Activated B cell treated with CpG ODN at 0.5 μM for 24 hours (primary cell): ENCODE results near the gene TMEM184A. TPM values are rescaled to one million over a fixed set of nuclear protein-coding genes. Genes with fewer than 3 reads are reported as not detected.

Experiments used
- ATAC-seq: fragments of 200-7000 bp; cut with Tn5 transposase; one replicate; pipeline ENCODE4 v1.10.0; 2021; ENCODE audit warnings: low read depth, mild to moderate bottlenecking, moderate library complexity
- CTCF ChIA-PET: fragments of 350-600 bp; sonication (Branson Sonifier 250); formaldehyde crosslinking; loops from one replicate; lab custom pipeline; 2021; ENCODE audit warnings: antibody characterized with exemption; lab: Charles Lee
- POLR2A ChIA-PET: fragments of 350-600 bp; sonication (Branson Sonifier 250); formaldehyde crosslinking; loops from one replicate; lab custom pipeline; 2021; ENCODE audit warnings: antibody characterized with exemption; lab: Charles Lee
- DNase-seq: peaks from one replicate; pipeline ENCODE4 v3.0.0; 2022
- H3K27ac Mint-ChIP-seq: one replicate; pipeline ENCODE4 v1.8.0; 2020; ENCODE audit warnings: mixed read lengths
- H3K27me3 Mint-ChIP-seq: one replicate; pipeline ENCODE4 v1.8.0; 2021; ENCODE audit warnings: mixed read lengths
- H3K36me3 Mint-ChIP-seq: one replicate; pipeline ENCODE4 v1.8.0; 2021; ENCODE audit warnings: low read depth, mixed read lengths
- H3K4me1 Mint-ChIP-seq: one replicate; pipeline ENCODE4 v1.8.0; 2021; ENCODE audit warnings: mixed read lengths
- H3K4me3 Mint-ChIP-seq: one replicate; pipeline ENCODE4 v1.8.0; 2020; ENCODE audit warnings: mild to moderate bottlenecking, mixed read lengths
- H3K9me3 Mint-ChIP-seq: one replicate; pipeline ENCODE4 v1.8.0; 2020; ENCODE audit warnings: mixed read lengths
- intact Hi-C: fragments of 100-400 bp; cut with micrococcal nuclease; formaldehyde crosslinking; loops from one replicate; pipeline ENCODE4 v1.15.1; 2024
- total RNA-seq: library from RNA; stranded (reverse); gene quantifications from 2 replicates; pipeline ENCODE4 v1.2.3, GENCODE V29; 2022
- TF ChIP-seq, protein P1 (sequence below): fragments of 200-600 bp; IDR thresholded peaks from one replicate; pipeline ENCODE4 v1.8.0; 2022; ENCODE audit warnings: antibody characterized with exemption, mild to moderate bottlenecking

TMEM184A gene
- total RNA-seq, 1 donor from 2014 or later: not detected

DNA sequence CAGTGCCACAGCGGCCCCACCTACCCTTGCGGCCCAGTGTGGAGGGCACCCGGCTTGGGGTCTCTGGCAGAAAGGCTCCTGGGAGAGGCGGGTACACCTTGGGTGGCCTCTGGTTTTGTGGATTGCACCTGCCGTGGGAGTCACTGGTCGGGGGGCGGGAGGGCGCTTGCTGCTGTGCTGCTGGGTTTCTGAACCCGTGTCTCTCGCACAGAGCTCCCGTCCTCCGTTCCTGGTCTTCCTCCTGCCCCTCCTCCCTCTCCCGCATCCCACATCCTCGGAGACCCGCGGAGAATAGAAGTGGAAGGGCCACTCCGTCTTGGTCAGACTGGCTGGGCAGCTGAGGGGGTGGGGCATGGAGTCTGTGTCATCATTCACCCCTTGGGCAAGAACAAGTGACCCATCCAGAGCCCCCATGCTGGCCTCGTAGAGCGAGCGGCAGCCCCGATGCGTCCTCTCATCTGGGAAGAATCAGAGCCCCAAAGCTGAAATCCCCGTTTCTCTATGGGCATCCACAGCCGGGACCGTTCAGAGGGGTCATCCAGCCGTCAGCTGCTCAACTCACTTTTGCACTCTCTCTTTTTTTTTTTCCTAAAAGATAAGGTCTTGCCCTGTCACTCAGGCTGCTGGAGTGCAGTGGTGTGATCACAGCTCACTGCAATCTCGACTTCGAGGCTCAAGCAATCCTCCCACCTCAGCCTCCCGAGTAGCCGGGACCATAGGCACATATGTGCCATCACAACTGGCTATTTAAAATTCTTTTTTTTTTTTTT is 21.5 kb downstream of the TMEM184A start:
- H3K36me3 Mint-ChIP-seq: peaks cover 24% of the 10 kb centered on the region
- POLR2A ChIA-PET: interaction anchor here (0.6 to 3.3 kb wide), 7 partner anchors 10 to 717 kb away, joined by 3 to 31 read pairs (median 3); partner anchors contain the start of gene INTS1
- TF ChIP-seq, protein P1, sequence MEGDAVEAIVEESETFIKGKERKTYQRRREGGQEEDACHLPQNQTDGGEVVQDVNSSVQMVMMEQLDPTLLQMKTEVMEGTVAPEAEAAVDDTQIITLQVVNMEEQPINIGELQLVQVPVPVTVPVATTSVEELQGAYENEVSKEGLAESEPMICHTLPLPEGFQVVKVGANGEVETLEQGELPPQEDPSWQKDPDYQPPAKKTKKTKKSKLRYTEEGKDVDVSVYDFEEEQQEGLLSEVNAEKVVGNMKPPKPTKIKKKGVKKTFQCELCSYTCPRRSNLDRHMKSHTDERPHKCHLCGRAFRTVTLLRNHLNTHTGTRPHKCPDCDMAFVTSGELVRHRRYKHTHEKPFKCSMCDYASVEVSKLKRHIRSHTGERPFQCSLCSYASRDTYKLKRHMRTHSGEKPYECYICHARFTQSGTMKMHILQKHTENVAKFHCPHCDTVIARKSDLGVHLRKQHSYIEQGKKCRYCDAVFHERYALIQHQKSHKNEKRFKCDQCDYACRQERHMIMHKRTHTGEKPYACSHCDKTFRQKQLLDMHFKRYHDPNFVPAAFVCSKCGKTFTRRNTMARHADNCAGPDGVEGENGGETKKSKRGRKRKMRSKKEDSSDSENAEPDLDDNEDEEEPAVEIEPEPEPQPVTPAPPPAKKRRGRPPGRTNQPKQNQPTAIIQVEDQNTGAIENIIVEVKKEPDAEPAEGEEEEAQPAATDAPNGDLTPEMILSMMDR: no peak
- H3K4me3 Mint-ChIP-seq: no peak overlapping the region
- no peak for DNase-seq
- CTCF ChIA-PET: no interaction called here
- peaks cover 34% of the 10 kb centered on the region for H3K4me1 Mint-ChIP-seq
- H3K9me3 Mint-ChIP-seq: no peaks in the 10 kb centered on the region
- ATAC-seq: no peak
- intact Hi-C loops: loop anchor here (10.0 kb wide), 1 partner anchor 300 kb away; the partner anchor contains the start of gene UNCX
- no peak overlapping the region for H3K27ac Mint-ChIP-seq
- H3K27me3 Mint-ChIP-seq: no peaks in the 10 kb centered on the region

DNA sequence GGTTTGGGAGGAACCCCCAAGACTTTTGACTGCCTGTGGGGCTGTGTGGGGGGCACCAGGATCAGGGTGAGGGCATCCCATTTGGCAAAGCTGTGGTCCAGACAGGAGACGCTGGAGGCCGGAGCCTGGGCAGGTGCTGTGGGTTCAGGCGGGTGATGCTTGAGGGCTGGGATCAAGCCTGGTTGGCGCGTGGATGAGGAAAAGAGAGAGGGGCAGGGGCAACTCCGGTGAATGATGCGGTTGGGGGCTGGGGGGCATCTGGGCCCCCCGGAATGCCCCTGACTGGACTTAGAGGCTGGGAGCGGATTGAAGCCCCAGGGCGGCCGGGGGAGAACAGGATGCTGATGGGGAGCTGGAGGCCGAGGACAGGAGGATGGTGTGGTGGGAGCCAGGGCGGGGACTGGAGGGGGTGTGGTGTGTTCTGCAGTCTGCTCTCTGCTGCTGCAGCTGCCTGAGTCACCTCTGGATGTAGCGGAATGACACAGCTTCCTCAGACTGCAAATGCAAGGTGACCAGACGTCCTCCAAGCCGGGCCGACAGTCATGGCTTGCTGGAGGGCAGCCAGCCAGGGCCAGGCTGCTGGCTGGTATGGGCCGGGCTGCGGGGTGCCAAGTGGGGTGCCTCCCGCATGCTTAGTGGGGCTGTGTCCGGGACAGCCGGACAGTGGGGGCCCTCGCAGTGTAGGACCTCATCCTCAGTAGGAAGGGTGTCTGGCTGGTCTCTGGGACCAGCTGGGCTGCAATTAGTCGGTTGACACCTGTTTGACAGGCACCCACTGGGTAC is 22.3 kb downstream of the TMEM184A start:
- Mint-ChIP-seq H3K27me3 (no peaks in the 10 kb centered on the region), H3K9me3 (no peaks in the 10 kb centered on the region), H3K27ac (peak overlapping the region; percentile 87), H3K4me1 (peaks cover 34% of the 10 kb centered on the region), H3K36me3 (peaks cover 20% of the 10 kb centered on the region), H3K4me3 (peak overlapping the region; percentile 87)
- TF ChIP-seq, protein P1: no peak
- POLR2A ChIA-PET: interaction anchor here (0.6 to 3.3 kb wide), 6 partner anchors 21 to 717 kb away, joined by 3 to 31 read pairs (median 4); partner anchors contain the start of genes INTS1, MRM2 and NUDT1
- peak; percentile 41 for ATAC-seq
- intact Hi-C loops: loop anchor here (2.0 to 10.0 kb wide), 2 partner anchors 75 to 299 kb away; partner anchors contain the start of genes MICALL2 and UNCX
- CTCF ChIA-PET: no interaction called here
- no peak for DNase-seq

- ChIA-PET POLR2A (interaction anchor here (1.3 to 3.3 kb wide), 4 partner anchors 20 to 709 kb away, joined by 4 to 31 read pairs (median 8); partner anchors contain the start of genes INTS1, MRM2 and NUDT1), CTCF (no interaction called here)
- H3K9me3 Mint-ChIP-seq: no peaks in the 10 kb centered on the region
- TF ChIP-seq, protein P1: no peak
- ATAC-seq (no peak), DNase-seq (no peak)
- H3K4me3 Mint-ChIP-seq: peak overlapping the region; percentile 87
- H3K27ac Mint-ChIP-seq: peak overlapping the region; percentile 87
- peaks cover 34% of the 10 kb centered on the region for H3K4me1 Mint-ChIP-seq
- no peaks in the 10 kb centered on the region for H3K27me3 Mint-ChIP-seq
- intact Hi-C loops: loop anchor here (2.0 to 10.0 kb wide), 2 partner anchors 74 to 298 kb away; partner anchors contain the start of genes MICALL2 and UNCX
- peaks cover 18% of the 10 kb centered on the region for H3K36me3 Mint-ChIP-seq
Measured at GRCh38 chr7:1533255-1533546, 22.8 kb downstream of the TMEM184A start.

DNA sequence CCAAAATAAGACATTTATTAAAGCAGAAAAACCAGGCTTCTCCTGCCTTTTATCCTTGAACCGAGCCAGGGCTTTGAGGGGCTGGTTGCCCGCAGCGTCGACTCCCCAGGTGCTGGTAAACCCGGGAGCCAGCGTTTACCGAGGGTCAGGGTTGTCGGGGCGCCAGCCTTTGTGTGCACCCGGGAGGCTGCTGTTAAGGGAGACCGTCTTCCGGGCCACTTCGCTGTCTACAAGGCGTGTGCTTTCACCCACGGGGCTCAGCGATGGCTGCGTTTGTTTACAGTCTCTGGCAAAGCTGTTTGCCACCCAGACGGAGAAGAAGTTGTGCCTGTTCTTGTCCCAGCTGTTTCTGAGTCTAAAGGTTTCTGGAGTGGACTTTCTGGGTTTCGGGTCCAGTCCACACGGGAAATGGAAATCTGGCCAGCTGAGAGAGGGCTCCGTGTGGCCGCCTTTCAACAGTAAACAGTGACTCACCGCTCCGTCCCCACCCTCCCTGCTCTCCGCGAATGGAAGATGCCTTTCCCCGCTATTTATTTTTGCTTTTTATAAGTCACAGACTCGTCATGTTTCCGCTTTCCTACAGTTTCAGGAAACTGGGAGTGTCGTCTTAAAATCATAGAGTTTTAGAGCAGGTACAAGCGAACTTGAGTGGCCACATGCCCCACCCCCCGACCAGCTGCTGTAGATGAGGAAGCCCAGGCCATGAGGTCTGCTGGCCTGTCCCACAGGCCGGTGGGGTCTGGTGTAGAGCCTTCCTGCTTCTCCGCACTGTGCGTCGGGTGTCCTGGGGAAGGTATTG is 23.4 kb downstream of the TMEM184A start:
- Mint-ChIP-seq H3K4me3 (peak overlapping the region; percentile 87), H3K9me3 (no peaks in the 10 kb centered on the region), H3K27me3 (no peaks in the 10 kb centered on the region), H3K36me3 (peaks cover 16% of the 10 kb centered on the region), H3K4me1 (peaks cover 34% of the 10 kb centered on the region), H3K27ac (peak overlapping the region; percentile 87)
- DNase-seq: no peak
- CTCF ChIA-PET: interaction anchor here (1.1 kb wide), 1 partner anchor 26 kb away, joined by 3 read pairs; no protein-coding TSS in a partner anchor
- intact Hi-C loops: loop anchor here (1.0 to 10.0 kb wide), 3 partner anchors 28 to 298 kb away; partner anchors contain the start of genes INTS1, MICALL2 and UNCX
- TF ChIP-seq, protein P1: no peak
- peak; percentile 26 for ATAC-seq
- POLR2A ChIA-PET: interaction anchor here (1.3 to 3.3 kb wide), 5 partner anchors 20 to 709 kb away, joined by 3 to 31 read pairs (median 5); partner anchors contain the start of genes INTS1, MRM2 and NUDT1
